Stimulated activated CD8-positive, alpha-beta memory T cell treated with anti-CD3 and anti-CD28 coated beads, Interleukin-2, amount 100 ng/mL, for 1 hour (primary cell): Measurements from ENCODE around the gene ATP23.

Source experiments
- DNase-seq, 2 donors: peaks; one replicate each; pipeline ENCODE4 v3.0.0-alpha.2; 2020; ENCODE audit warnings: low read depth in 2 of 2

Gene ATP23, protein sequence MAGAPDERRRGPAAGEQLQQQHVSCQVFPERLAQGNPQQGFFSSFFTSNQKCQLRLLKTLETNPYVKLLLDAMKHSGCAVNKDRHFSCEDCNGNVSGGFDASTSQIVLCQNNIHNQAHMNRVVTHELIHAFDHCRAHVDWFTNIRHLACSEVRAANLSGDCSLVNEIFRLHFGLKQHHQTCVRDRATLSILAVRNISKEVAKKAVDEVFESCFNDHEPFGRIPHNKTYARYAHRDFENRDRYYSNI

DNA sequence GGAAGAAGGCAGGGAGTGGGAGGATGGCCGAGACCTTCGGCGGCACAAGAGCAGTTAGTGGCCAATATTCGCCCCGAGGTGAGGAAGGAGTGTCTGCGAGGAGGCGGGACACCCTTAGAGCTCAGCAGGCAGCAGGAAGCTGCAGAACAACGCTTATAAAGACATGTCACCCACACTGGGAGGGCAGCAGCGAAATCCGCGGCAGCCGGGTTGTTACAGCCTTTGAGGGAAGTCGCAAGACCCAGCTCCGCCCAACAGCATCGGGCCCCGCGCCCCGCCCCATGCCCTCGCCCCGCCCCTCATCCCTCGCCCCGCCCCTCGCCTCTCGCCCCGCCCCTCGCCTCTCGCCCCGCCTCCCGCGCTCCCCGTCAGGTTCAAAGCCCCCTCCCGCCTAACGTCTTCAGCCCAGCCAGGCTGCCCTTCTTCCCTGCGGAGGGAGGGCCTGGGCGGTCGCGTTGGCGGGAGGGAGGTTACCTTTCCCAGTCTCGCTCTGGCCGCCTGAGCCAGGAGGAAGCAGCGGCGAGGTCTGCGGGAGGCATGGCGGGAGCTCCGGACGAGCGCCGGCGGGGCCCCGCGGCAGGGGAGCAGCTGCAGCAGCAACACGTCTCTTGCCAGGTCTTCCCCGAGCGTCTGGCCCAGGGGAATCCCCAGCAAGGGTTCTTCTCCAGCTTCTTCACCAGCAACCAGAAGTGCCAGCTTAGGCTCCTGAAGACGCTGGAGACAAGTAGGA lies at the start of gene ATP23:
Gene ATP23 (plus strand): TSS at position 403 of the 730 bp plus-strand sequence. CDS start 135 bp downstream, at position 538.
- DNase-seq, result peak; percentile 74 to 86

DNA sequence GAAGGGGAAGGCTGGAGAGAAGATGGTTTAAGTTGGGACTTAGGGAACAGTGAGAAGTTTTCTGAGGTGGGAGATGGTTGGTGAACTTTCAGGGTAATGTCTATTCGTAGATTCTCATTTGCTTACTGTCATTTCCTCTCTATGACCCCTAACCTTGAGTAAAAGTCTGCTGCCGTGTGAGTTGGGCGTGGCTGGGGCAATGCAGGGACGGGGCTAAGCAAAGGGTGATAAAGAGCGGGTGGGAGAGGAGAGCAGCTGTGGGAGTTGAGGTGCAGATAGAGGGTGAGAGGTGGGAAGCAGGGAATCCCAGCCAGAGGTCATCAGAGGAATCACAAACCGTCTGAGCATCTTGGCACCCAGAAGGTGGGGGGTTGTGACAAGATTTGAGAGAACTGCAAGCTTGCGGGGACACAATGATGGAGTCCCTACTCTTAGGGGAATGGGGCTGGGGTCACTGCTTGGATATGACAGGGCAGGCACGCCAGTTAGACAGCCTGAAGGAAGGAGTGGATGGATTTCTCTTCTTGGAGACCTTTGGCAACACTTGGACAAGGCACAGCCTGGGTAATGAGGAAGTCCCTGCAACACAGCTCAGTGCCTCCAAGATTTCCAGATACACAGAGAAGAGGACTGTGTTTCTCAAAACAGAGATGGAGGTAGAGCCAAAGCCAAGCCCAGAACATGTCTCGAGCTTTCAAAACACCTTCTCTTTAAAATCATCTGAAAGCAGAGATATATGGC lies 49.0 kb upstream of the ATP23 start:
- no peak for DNase-seq

DNA sequence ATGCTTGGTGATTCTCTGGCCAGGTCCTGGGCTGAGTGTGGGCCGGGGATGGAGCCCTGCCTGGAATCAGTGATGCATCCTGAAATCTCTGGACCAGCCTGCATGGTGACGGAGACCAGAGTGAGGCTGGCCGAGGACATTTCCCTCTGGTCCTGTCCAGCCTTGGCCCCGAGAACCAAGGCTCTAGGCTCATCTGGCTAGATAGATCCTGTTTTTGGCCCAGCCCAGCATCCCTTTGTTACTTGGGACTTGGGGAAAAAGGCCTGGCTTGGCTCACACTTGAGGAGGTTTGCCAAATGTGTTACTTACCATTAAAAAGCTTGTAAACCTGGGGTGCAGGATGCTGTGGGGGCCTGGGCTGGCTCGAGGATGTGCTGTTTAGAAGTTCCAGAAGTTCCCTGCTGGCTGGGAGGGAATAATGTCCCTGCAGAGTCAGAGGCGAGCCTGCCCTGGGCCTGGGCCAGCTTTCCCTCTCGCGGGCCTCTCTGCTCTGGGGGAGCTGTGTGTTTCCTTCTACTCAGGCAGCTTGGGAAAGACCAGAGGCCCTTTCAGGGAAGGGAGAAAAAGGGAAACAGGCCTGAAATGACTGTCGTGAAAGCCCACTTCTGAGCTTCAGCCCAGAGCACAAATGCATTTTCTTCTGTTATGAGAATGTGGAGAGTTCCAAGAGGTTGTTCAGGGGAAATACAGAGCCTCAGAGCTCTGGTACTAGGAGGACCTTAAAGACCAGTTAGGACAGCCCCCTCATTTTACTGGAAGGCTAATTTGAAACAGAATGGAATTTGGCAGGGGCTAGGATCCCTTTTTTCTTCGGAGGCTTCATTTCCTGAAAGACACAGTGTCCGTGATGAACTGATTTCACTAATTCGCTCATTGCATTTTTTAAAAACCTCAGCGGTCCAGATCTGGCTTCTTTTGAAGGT lies 47.7 kb upstream of the ATP23 start:
- DNase-seq, result no peak

DNA sequence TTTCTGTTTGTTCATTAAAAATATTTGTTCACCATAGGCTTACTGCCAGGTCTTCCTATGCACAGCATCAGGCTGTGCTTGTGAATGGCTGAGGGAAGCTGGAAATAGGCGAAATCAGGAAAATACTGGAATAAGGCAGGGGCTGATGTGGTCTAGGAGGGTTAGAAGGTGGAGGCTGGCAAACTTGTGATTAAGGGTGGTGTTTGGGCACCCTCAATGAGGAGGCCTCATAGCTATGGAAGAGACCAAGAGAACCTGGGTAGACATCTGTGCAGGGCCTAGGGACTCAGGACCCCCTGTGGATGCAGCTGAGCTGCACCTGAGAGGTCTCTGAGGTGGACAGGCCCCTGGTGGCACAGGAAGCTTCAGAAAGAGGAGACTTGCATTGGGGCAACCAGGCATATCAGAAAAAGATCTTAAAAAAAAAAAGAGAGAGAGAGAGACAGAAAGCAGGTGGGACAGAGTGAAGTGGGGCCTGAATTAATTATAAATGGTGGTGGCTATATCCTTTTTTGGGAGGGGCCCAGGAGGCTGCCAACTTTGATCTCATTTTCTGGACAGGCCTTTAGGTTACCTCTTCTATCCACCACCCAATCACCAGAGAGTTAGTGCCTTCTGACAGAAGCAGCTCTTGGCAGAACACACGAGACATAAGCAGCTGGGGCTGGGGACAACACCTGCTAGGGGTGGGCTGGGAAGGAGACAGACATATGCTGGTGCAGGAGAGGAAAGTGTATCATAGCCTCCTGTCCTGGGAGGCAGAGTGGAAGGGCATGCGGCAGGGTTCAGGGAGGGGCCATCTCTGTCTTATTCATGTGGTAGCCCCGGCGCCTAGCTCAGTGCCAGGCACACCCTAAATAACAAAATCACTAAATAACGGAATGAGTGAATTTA lies 46.7 kb upstream of the ATP23 start:
- DNase-seq, result no peak

DNA sequence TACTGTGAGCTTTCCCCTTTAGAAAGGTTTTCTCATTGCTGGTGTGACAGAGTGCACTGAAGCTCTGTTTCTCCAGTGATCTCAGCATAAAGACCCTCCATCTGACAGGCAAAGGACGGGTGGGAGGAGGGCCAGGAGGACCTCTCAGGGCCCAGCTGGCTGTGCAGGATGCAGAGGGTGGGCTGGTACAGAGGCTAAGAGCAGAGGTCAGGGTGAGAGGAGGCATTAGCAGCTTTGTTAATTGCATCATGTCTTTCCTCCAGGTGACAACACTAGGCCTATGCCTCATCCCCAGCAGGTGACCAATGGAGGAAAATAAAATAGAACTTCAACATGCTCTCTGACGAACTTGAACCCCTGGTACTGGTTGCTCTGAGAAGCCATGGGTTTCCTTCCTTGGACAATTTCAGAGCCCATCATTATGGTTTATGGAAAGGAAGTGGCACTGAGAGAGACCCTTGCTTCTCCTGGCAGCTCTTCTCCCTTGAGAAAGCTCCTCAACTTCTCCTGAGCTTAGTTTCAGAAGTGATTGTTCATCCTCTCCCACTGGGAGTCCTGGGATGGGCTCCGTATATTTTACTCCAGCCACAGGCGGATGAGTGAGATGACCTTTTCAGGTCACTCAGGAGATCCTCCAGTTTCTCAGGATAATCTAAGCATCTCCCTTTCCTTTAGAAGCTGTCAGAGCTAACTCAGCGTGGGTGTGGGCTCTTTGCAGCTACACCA lies 45.8 kb upstream of the ATP23 start:
- DNase-seq, result no peak

DNA sequence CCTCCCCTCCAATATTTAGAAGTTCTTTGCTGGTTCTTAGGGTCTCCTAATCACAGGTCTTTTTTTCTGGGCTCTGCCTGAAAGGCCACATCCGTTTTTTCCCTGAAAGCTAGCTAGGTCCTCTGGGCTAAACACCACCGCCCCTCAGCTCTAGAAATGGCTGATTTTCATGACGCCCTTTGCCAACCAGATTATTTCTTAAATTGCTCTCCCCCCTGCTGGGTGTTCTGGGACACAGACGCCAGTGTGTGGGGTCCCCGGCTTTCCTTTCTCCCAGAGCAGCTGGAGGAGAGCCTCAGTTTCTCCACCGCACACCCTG lies 45.3 kb upstream of the ATP23 start:
- DNase-seq, result no peak

DNA sequence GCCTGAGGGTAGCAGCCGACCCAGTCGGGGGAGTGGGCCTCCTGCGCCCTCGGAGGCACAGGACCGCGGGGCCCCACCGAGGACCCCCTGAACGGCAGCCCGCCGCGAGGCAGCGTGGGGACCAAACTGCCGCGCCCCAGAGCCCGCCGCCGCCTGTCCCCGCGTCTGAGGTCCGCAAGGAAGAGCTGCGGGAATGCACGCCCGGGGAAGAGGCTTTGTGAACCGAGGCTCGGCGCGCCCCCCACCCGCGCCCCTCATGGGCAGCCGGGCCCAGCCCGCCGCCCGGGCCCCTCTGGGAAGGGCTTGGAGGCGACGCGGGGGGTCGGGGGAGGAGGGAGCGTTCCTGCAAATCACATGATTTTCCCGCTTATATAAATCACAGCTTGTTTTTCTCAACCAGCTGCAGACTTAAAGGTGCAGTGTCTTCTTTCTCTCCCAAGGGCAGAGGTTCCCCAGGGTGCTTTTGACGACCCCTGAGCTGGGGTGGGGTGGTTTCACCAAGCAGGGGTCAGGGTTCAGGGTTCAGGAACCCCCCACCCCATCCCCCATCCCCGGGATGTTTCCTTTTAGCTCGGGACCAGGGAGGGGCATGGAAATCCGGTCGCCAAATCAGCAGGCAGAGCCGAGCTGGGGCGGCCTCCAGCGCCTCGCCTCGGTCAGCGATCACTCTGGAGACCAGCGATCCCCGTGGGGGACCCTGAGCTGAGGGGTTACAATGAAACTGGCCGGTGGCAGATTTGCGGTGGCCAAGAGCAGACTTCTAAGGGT lies 44.7 kb upstream of the ATP23 start:
- no peak for DNase-seq

DNA sequence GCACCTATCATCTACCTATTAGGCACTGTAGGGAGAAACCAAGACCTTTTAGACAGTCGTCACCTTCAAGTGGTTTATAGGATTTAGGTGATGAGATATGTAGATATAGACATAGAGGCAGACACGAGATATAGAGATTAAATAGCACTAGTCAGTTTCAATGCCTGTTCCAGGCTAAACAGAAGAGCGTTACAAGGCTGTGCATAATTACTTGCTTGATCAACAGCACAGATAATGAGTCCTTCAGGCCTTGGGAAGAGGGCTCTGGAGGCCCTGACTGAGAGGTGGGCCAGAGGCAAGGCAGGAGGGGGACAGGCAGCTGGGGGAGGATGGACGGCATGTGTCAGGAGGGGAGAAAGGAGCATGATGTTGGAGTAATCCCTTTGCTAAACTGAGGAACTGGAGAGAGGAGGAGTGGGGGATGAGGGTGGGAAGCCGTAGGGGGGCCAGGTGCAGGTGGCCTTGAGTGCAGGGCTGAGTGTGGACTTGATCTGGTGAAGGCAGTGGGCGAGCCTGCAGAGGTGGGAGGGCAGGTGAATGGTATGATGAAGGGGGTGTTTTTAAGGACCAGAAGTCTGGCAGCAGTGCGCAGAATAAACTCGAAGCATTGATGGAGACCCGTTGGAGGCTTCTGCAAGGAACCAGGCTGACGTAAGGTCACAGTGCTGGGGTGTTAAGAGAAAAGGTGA lies 43.9 kb upstream of the ATP23 start:
- no peak for DNase-seq

DNA sequence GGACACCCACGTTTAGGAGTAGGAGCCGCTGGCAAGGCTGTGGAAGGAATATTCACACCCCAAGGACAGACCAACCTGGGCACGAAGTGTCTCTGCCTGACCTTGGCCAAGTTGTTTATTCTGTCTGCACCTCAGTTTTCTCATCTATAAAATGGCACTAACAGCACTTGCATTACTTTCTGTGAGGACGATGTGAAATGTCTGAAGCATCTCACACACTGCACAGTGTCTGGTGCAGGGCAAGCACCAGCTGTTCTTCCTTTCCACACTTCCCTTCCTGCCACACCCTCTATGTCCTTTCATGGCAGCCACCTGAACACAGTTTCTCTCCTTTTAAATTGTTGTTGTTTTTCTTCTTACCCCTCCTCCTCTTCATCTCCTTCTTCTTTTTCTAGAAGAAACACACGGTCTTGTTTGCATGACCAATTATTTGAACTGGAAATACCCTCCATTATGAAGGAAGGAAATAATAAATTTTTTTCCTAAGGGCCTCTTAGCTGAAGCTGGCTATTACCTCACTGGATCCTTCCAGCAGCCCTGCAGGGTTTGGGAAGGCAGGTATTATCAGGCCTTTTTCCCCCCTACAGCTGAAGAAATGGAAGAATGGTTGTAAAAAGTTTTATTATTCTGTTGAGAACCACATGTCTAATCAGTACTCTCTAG lies 42.9 kb upstream of the ATP23 start:
- no peak for DNase-seq

DNA sequence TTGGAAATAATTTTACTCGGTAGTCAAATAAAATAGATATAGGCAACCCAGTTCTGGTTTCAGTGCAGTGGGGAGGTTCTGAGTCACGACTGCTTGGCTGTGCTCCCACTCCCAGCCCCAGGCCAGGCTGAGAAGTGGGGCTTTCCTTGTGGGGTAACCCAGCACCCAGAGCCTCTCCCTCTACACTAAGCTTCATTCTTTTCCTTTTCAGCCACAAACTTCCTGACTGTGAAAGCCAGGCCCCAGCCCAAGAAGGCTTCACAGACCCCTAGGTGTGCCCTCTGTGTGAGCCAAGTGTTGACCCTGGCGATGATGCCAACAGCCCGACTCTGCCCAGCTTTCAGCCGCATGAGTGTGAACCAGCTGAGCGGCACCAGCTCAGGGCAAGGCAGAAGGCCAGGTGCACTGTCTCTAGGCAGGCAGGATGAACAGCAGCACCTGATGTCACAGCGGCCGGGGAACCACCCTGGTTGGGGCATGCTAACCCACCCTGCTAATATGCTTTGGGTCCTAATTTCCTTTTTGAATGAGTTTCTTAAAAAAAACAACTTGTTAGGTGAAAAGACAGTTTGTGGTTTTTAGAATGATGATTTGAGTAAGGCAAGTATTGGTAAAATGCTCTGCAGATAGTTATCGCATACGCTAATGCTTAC lies 42.2 kb upstream of the ATP23 start:
- DNase-seq, result peak; percentile 37 to 61

DNA sequence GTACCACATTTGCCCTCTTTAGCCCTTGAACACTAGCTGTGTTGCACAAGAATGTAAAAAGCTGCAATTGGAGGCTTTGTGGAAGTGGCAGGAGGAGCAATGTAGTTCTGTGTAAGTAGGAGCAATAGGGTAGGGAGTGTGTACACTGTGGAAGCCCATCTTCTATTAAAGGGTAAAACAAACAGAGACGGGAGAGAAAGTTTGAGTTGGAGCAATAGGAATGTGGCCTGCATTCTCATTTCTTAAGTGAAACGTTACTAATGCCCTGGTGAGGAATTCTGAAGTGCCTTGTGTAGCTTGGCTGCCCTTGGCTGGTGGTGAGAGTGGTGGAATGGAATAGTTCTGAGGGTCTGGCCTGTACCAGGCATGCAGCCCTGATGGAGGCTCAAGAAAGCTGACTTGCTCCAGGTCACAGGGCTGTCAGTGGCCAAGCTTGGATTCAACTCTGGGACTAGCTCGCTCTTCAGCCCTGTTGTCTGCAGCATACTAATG lies 38.8 kb upstream of the ATP23 start:
- DNase-seq, result no peak

DNA sequence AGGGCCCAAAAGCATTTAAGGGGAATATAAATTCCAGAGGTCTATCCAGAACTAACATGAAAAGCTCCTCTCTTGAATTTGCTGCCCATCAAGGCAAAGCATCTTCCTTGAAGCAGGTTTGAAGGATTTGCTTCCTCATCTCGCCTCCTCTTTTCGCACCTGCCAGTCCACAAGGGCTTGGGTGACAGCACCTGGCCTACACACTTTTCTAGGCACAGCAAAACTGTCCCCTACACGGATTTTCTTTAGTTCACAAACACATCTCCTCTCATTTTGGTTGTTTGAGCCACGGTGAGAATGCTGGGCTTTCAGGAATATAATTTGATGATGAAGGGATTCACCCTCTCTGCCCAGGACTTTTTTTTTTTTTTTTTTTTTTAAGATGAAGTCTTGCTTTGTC lies 36.9 kb upstream of the ATP23 start:
- DNase-seq, result no peak

DNA sequence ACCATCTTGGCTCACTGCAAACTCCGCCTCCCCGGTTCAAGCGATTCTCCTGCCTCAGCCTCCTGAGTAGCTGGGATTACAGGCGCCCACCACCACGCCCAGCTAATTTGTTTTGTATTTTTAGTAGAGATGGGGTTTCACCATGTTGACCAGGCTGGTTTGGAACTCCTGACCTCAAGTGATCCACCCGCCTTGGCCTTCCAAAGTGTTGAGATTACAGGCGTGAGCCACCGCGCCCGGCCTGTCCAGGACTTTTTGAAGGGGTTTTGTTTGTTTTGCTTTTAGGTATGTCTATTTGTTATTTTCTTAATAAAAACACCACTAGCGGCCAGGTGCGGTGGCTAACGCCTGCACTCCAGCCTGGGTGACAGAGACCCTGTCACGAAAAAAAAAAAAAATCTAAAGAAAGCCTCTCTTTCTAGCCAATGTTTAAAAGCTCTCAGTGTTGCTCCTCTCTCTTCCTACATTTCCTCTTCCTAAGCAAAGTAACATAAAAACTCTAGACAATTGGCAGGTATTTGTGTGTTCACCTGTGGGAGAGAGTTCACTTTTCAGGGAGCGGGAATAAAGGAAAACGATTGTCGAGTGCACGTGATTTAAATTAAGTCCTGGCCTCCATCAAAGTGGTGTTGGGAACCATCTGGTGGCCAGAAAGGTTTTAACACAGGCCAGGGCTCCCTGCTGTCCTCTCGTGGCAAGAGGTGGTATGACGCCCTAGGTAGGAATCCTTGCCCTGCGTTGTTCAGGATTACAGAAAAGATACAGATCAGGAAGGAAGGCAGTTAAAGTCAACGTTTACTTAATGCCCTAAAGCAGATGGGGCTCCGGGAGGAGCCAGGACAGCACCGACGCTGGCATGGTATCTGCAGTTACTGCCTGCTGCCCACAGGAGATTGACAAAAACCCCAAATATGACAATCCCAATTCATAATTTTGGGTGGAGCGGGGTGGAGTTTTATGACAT lies 36.2 kb upstream of the ATP23 start:
- peak; percentile 65 to 68 for DNase-seq

DNA sequence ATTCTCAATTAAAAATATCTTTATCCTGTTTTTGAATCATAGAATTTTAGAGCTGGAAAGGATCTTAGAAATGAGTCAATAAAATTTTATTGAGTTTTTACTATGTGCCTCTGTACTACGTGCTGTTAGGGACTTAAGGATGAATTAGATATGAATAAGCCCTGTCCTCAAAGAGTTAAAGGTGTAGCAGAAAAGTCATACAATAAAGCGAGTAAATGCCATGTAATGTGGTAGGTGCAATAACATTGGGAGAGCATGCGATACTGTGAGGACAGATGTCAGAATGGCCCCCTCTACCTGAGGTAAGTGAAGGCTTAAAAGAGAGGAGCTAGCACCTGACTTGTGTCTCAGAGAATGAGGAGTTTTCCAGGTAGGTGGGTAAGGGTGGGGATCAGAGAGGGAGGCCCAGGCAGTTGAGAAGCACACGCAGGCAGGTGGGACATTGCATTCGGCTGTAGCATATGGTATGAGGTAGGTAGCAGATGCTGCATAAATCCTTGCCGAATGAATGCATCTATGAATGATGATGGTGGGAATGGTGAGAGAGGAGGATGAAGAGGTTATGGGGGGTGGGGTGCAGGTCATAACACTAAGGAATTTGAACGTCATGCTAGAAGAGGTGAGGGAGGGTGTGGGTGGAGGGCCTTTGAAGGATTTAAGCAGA lies 35.4 kb upstream of the ATP23 start:
- no peak for DNase-seq

DNA sequence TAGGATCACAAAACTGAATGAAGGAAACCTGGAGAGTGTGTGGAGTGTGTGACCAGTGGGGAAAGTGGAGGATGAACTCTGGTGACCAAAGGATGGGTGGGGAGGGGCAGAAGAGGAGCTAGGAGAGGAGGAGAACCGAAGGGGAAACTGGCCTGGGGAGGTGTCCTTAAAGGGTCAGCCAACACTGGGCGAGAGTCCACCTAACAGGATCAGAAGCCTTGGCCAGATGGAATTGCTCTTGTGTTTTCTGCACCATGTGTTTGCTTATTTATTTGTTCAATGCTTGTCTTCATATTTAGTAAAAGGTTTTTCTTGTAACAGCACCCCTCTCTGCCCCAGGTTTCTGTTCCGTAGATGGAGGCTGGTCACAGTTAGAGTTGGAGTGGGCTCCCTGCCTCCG lies 34.5 kb upstream of the ATP23 start:
- no peak for DNase-seq

DNA sequence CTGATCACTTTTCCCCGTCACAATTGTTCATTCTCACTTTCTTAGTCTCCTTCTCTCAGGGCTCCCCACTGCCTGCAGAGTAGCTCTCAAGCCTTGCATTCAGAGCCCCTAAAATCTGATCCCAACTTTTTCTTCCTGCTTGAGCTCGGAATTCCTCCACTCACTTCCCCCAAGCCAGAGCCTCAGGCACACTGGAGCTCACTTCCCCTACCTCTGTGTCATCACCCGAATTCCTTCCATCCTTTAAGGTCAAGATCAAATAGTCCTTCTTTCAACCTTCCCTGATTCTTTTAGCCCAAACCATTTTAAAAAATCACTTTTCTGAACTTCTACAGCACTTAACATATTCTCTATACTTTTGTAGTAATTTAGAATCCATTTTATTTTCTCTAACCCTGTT lies 34.1 kb upstream of the ATP23 start:
- no peak for DNase-seq
